HG03045 (cell line): ENCODE data around the gene COPG2.
"Not testable (repeated sequence)": the region's sequence is repeated elsewhere in the genome, so short reads cannot be mapped to it uniquely, and the experiment has no call there.

Experiments used
- ATAC-seq: cut with Tn5 transposase; IDR thresholded peaks from one replicate; pipeline ENCODE4 v1.9.1; 2021; ENCODE audit warnings: mild to moderate bottlenecking, moderate library complexity; ENCODE audit not compliant: unreplicated experiment

COPG2 gene

DNA sequence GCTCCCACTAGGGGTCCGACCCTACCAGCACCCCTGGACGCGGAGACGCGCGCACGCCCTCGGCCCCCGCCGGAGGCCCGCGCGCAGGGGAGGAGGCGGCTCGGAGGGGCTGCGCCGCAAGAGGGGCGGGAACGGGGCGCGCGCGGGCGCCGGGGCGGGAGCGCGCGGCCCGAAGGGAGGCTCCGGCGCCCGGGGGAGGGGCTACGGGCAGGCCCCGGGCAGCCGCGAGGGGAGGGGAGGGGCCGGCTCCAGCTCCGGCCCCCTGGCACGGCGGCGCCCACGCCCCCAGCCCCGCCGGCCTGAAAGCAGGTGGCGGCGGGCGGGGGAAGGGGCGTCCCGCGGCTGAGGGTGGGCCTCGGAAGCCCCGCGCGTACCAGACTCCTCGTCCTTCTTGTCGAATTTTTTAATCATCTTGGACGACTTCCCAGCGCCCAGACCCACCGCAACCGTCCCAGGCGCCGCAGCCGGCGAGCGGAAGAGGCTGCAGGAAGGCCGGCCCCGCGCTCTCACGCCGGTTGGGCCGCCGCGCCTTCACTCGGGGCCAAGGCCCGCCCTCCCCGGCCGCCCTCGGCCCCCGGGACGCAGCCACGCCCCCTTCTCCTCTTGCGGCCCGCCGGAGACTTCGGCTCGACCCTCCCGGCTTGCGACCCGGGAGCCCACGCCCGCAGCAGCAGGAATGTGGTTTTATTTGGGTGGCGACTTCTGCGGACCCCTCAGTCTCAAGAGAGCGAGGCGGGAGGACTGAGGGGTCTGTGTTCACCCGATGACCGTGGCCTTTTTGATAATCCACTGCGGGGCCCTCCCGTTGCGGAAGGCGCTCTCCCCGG is at the start of gene COPG2:
Gene COPG2 (minus strand): TSS at position 491 of the 827 bp plus-strand sequence. CDS start 80 bp downstream, at position 411.
- peak; percentile 97 for ATAC-seq

DNA sequence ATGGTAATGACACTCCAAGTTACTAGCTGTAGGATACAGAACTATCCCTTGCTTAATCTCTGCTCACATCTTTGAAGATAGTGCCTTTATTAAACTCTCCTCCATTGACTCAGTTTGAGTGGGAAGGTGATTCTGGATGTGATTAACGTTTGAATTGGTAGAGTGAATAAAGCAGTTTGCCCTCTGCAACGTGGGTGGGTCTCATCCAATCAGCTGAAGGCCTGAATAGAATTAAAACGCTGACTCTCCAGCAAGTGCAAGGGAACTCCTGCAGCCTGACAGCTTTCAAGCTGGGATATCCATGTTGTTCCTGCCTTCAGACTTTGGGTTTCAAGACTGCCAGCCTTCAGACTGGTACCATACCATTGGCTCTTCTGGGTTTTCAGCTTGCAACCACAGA is 43.9 kb upstream of the COPG2 start:
- no peak for ATAC-seq

- no peak for ATAC-seq
These were observed 40.2 kb upstream of the COPG2 start for GRCh38 chr7:130708766-130709165.

- no peak for ATAC-seq
These were observed 39.5 kb upstream of the COPG2 start for GRCh38 chr7:130708001-130708400.

DNA sequence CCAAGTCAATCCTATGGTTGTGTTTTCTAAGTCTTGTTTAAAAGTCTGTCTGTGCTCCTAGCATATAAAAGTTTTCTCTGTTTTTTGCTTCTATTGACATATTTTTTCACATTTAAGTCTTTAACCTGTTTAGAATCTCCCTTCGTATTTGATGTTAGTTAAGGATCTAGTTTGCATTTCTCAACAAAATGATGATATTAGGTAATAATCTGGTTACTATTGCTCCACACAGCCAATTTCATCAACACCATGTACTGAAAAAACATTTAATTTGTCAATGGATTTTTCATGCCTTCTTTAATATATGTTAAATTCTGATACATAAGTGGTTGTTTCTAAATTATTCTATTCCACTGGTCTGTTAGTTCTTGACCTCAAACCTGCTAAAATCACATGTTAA is 35.3 kb upstream of the COPG2 start:
- no peak for ATAC-seq

- ATAC-seq = no peak
These were observed 33.1 kb upstream of the COPG2 start for GRCh38 chr7:130701650-130702049.

DNA sequence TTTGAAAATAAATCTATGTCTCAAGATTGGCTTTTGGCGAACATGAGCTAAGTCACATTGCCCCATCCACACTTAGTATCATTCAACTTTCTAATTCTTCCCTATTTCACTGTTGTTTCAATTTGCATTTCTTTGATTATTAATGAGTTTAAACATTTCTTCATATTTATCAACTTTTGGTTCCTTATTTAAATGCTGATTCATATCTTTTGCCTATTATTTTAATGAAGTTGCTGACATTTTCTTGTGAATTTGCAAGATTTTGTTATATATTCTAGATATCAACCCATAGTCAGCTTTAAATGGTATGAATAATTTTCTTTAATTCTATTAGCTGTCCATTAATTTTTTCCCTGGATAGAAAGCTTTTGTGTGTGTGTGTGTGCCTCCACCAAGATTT is 32.2 kb upstream of the COPG2 start:
- no peak for ATAC-seq

GRCh38 chr7:130699686-130700085 is 31.1 kb upstream of the COPG2 start:
- no peak for ATAC-seq

DNA sequence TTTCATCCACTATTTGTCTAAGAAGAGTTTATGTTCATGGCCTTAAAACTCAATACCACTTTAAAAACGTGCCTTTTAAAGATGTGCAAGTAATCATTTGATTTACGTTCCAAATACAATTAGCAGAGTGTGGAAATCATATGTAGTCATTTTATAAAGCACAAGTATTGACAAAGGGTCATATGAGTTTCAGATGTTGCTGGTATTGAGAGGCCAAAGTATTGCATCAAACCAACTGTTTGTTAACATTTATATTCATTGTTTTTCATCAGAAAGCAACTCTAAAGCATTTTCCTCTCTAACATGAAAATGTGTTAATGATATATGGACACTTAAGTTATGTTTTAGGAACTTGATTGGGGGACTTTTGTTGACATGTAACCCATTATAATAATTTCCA is 29.3 kb upstream of the COPG2 start:
- ATAC-seq = no peak

DNA sequence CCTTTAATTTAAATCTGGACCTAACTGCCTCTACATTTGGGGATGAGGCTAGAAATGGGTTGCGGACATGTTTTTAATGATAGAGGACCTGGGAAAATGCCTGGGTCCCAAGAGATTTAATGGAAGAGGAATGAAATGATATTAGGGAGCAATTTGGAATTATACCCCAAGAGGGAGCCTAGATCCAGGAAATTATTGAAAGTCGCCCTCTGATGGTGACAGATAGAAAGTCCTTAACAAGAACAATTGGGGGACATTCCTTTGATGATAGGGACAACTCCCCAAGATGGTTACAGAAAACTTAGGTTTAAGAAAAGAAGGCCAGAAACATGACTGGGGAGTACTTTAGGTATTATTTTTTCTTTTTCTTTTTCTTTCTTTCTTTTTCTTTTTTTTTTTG is 27.3 kb upstream of the COPG2 start:
- ATAC-seq = no peak

- ATAC-seq = not testable (repeated sequence)
These were observed 23.8 kb upstream of the COPG2 start for GRCh38 chr7:130692396-130692795.

GRCh38 chr7:130689683-130690082 is 21.1 kb upstream of the COPG2 start:
- ATAC-seq = no peak

GRCh38 chr7:130683026-130683425 is 14.5 kb upstream of the COPG2 start:
- no peak for ATAC-seq

DNA sequence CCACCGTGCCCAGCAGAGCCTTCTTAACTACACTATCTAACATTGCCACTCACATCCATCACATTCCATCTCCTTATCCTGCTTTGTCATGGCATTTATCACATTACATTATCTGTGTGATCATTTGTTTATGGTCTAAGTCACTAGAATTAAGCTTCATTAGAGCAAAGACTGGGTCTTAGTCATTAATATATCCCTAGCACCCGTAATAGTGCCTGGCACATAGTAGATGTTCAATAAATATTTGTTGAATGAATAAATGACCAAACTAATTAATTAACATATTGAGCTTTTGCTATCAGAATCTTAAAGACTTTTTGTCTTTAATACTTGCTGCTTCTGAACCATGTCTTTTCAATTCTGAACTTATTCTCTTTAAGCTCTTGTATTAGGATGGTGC is 5.9 kb upstream of the COPG2 start:
- ATAC-seq = no peak

GRCh38 chr7:130673066-130673465 is 4.5 kb upstream of the COPG2 start:
- no peak for ATAC-seq

GRCh38 chr7:130672146-130672545 is 3.6 kb upstream of the COPG2 start:
- ATAC-seq = no peak

GRCh38 chr7:130669085-130669700 is 645 bp upstream of the COPG2 start:
- peak; percentile 13 for ATAC-seq

GRCh38 chr7:130667593-130668257 is 823 bp downstream of the COPG2 start:
- peak; percentile 3 for ATAC-seq

DNA sequence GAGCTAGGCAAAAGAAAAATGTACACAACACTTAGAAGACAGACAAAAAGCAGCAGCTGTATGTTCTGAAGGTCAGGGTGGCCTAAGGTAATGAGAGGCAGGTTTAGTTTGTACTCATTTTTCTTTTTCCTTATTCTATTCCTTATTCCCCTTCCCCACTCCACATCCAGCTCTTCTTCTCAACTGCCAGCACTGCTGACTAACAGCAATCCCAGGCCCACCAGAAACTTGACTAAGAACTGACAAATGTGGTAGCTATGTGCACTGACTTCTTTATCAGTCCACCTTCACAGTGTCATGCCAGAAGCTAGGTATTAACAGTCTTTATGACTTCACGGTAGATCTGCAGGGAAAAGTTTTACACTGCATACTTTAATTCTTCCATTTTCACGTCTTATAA is 6.1 kb downstream of the COPG2 start:
- ATAC-seq = no peak

- no peak for ATAC-seq
These were observed 13.3 kb downstream of the COPG2 start for GRCh38 chr7:130655286-130655685.

- no peak for ATAC-seq
These were observed 13.7 kb downstream of the COPG2 start for GRCh38 chr7:130654850-130655249.

- ATAC-seq = no peak
These were observed 17.9 kb downstream of the COPG2 start for GRCh38 chr7:130650611-130651120.
